NCI-H69 (cell line): ENCODE data around the gene AKAP1.

Experiments
- DNase-seq: peaks from one replicate; lab custom pipeline; 2025; lab: John Stamatoyannopoulos, UW

AKAP1 gene

DNA sequence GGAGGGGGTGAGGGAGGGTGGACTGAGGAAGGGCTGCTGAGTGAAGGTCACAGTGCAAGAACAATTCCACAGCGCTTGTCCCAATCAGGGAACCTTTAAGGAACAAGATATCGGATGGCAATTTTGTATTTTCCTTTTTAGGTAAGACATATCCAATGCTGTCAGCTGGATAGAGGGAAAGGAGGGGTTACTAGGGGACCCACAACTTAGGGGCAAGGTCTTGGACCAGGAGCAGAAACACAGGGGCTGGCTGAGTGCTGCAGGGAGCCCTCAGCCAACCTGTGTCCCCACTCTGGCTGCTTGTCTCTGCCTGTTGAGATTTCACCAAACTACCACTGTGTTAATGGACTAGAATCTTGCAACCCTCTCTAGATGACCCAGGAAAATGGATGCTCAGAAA lies 47.6 kb downstream of the AKAP1 start:
- DNase-seq = peak; percentile 24

DNA sequence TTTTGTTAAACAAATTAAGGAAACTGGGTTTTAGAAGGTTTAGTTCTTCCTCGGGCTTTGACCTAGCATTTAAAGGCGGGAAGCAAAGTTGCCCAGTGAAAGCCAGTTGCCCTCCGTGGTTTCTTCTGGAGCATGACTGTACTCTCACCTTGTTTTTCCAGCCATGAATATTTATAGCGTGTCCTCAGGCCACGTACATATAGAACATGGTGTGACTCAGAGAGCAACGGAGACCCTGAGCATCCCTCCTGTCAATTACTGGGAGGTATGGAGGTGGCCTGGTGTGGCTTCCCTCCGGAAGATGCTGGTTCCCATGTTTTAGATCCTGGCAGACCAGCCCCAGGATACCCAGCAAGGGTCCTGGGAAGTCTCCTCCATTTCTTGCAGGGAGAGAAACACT lies 48.4 kb downstream of the AKAP1 start:
- peak; percentile 23 for DNase-seq

DNA sequence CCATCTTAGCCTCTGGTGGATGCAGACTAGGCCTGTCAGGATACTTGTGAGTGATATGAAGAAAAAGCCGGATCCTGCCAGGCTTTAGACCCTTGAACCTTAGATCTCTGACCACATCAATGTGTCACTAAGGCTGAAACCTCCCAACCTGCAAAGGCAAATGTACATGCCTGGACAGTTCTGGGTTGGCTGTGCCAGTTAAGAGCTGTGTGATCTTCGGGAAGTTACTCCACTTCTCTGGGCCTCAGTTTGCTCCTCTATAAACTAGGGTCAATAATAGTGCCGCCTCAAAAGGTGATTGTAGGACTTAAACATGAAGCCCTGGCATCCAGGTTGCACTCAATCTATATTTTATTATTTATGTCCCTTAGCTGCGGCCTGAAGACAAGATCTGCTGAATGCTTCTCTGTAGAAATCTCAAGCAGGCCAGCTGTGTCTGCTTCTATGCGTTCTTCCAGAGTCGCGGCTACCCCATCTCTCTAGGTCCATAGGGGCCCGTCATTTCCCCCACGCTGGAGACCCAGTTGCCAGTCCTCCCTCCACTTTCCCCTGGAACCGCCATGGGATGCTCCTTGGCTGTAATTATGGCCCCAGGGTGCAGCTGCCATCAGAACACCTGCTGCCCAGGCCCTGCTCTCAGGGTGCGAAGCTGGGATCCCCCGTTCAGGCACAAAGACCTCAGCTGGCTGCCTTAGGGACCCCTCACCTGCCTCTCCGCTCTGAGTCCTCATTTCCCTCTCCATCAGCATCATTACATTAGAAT lies 50.2 kb downstream of the AKAP1 start:
- peak; percentile 90 for DNase-seq

DNA sequence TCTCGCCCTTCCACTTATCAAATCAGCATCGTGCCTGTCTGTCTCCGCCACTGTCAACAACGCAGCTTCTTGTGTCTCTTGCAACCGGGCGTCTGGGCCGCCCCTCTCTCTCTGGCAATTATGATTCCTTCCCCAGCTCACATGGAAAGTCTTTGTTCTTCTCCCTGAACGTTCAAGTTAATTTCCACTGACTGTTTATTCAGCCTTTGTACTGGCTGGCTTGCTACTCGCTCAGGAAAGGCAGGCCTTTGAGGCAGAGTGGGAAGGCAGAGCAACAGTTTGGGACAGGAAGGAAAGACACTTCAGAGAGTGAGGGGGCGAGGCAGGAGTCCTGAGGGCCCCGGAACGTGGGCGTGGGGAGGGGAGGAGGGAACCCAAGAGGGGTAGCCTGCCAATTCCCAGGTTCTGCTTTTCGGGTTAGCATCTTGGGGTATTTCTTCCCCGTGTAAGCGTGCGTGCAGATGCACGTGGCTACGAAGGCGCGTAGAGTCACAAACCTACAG lies 50.8 kb downstream of the AKAP1 start:
- peak; percentile 92 for DNase-seq

DNA sequence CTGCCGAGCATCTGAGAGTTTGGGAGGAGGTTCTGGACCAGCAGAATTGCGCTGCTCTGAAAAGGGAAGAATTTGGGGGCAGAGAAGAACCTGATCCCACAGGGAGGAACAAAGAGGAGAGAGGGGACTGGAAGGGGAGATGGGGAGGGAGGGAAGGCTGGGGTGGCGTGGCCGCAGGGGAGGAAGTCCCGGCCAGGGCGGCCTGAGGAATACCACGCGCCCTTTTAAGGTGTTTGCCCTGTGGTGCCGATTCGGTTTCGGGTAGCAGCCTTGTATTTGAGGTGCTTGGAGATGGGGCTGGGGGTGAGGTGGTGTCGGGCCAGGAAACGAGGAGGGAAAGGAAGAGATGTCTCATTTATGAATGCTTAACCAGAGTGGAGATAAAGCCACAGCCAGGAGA lies 51.3 kb downstream of the AKAP1 start:
- DNase-seq = no peak

DNA sequence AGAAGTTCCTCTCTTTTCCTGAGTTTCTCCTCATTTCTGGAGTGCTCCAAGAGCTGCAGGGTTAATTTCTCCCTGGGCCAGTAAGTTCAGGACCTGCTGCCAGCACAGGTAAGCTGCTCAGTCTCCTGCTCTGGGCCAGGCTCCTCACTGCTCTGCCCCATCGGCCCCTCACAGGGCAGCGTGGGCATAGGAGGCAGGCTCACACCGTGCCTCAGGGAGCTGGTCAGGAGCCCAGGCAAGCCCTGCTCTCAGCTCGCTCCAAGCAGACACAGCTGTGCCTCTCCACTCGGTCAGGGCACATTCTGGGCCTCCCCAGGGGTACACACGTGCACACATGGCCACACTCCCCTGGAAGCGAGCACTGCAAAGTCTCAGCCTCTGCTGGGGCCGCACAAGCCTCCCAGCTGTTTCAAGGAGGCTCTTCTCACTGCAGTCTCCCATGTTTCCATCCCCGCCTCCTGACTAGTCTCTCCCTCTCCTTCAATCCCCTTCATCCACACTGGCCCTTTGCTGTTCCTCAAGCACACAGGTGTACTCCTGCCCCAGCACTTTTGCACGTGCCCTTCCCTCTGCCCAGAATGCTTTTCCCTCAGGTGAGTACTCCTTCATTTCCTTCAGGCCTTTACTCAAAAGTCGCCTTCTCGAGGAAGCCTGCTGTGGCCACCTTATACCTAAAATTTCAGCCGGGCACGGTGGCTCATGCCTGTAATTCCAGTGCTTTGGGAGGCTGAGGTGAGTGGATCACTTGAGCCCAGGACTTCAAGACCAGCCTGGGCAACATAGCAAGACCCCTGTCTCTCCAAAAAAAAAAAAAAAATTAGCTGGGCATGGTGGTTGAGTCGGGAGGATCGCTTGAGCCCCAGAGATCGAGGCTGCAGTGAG lies 53.2 kb downstream of the AKAP1 start:
- no peak for DNase-seq

DNA sequence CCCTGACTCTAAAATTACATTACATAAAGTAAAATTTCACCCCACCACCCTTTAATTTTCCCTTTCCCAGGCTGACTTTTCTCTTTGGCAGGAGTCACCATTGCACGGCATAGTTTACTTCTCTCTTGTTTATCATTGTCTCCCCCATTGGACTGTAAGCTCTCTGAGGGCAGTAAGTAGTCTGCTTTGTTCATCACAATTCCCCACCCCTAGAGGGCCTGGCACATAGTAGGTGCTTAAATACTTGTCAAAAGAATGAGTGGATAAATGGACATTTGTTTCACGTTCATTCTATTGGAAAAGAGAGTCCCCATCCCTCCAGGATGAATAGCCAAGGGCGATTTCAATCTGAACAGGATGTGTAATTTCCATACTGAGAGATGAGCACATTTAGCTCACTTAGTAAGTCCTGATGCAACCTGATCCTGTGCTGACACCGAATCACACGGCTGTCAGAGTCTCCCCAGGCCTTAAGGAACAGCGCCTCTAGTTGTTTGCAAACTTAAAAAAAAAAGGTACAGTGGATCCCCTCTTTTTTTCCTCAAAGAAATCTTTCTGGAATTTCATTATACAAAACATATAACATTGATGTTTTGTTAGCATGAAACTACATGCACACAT lies 54.0 kb downstream of the AKAP1 start:
- peak; percentile 79 for DNase-seq

DNA sequence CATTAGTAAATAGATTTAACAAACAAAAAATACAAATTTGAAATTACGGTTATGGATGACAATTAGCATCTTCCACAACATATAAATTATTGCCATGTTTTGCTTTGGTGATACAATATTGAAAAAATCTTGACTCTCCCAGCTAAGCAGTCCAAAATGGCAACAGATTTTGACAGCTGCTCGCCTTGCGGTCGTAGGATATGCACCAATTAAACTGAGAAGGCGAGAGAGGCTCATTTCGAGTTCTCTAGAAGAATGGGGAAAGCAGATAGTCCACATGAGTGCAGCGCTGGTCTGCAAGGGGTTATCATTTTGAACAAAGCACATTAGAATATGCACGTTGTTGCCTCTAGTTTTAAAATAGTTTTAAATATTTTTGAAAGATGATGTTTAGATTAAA lies 55.3 kb downstream of the AKAP1 start:
- no peak for DNase-seq

DNA sequence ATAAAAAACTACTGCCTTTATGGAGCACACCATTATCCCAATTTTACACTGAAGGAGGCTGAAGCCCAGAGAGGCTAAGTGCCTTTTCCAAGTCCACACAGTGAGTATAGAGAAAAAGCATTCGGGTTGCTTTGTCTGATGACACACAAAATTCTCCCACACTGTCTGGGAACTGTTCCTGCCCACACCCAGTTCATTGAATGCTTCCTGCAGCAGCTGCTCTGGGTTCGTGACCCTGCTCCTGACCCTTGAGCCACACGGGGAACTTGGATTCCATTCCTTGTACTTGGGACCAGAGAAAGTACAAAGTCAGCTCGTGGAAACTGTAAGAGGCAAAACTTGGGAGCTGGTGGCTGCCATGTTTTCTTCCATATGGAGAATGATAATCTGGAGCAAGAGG lies 57.9 kb downstream of the AKAP1 start:
- DNase-seq = no peak

DNA sequence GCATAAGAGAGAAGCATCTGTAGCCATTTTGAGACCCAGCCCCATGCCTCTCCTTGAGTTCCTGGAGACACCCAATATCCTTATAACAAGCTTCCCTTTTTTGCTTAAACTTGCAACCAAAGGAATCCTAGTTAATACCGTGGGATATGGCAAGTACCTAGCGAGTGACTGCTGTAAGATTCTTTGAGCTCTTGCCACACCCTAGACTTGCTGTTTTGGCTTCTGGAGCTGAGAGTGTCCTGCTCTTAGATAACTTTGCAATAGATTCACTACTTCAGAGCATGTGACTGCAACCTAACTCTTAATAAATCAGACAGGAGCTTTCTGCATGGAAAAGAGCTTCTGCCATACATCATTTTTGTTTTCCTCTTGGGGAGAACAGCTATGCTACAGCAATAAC lies 58.3 kb downstream of the AKAP1 start:
- no peak for DNase-seq

DNA sequence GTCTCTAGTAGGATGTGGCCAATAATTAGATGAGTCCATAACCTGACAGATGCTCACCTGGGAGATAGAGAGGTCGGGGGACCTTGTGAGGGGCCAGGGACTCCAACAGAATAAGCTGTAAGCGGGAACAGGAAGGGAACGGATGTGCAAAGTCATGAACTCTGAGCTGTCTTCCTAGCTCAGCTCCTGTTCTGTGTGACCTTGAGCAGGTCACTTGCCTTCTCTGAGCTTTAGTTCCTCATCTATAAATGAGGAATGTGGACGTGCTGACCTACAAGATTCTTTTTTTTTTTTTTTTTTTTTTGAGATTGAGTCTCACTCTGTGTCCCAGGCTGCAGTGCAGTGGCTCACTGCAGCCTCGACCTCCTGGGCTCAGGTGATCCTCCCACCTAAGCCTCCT lies 58.9 kb downstream of the AKAP1 start:
- no peak for DNase-seq

DNA sequence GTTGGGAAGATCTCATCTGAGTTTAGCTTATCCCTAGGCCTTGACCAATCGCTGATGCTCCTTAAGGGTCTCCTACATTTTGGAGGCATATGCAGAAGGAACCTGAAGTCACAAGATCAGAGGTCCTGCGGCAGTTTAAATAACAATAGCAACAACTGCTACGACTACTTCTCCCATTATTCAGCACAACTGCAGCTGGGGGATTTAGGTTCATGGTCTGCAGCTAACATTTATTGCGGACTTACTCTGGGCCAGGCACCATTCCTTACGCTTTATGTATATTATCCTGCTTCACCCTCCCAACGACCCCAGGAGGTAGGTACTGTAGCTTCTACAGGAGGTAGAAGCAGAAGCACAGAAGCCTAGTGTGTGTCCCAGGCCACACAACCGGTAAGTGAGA lies 59.5 kb downstream of the AKAP1 start:
- no peak for DNase-seq

DNA sequence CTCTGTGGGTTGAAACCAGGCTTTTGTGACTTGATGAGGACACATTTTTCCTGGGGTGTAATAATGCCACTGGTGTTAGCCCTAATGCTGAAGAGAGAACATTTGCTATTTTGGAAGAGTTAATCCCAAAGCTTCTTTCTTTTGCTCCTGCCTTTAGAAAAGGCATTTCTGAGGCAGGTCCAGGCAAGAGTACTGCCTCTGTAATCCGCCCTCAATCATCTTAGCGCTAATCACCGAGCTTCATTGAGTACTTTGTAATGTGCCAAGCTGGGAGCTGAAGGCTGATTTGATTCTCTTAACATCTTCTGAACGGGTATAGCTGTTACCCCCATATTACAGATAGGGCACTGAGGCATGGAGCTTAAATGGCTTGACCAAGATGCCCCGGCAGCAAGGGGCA lies 60.3 kb downstream of the AKAP1 start:
- no peak for DNase-seq

DNA sequence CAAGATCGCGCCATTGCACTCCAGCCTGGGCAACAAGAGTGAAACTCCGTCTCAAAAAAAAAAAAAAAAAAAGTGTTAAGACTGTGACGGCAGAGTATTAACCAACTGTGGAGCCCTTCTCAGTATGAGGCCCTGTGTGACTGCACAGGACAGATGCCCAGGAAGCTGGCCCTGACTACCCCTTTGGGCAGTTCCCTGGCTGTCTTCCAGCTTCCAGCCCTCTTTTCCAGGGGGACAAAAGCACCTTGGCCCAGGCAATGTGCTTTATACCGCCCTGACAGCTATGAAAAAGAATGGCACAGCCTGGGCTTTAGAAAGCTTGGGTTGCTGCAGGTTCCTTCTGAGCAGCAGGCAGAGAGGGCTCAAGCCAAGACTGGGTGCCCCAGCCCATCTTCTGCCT lies 61.2 kb downstream of the AKAP1 start:
- DNase-seq = peak; percentile 68

DNA sequence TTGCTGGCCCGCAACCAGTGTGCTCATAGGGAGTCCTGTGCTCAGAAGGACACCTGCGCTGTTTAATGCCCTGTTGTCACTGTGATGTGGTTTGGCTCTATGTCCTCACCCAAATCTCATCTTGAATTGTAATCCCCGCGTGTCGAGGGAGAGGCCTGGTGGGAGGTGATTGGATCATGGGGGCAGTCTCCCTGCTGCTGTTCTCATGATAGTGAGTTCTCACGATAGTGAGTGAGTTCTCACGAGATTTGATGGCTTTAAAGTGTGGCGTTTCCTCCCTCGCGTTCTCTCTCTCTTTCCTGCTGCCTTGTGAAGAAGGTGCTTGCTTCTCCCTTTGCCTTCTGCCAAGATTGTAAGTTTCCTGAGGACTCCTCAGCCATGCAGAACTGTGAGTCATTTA lies 66.8 kb downstream of the AKAP1 start:
- DNase-seq = no peak

DNA sequence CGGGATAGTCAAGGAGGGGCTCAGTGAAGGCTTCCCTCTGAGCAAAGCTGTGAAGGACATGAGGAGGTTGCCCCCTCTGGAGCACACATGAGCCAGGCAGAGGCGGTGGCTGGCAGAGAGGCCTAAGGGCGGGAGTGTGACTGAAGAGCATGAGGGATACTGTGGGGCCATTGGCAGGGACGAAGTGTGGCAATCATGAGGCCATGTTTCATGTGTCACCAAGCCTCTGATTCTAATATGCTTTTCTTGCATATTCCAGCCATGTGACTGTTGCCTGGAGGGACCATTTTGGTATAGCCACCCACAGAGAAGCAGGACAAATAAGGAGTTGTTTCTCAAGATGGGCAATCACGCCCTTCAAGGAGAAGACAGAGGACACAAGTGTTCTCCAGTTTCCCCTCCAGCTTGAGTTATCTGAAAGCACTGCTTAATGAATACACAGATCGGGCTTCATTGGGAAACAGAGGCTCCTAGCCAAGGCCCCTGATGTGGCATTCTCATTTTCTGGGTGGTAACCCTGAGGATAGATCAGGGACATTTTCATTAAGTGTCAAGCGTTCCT lies 68.0 kb downstream of the AKAP1 start:
- no peak for DNase-seq

DNA sequence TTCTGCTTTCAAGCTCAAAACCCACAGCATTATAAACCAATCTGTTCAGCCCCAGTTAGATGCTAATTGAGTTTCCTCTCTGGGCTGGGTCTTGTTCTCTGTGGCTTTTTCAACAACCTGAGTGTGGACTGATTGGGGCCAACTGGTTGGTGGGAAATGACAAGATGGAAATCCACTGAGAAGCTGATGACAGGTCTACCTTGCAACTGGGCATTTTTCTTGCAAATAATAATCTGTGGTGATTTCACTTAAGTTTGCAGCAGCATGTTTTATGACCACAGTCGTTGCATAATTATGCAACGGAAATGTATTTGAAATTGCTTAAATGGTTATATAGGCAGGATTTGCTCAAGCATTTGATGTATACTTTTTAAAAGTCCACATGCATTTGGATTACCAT lies 69.9 kb downstream of the AKAP1 start:
- no peak for DNase-seq

DNA sequence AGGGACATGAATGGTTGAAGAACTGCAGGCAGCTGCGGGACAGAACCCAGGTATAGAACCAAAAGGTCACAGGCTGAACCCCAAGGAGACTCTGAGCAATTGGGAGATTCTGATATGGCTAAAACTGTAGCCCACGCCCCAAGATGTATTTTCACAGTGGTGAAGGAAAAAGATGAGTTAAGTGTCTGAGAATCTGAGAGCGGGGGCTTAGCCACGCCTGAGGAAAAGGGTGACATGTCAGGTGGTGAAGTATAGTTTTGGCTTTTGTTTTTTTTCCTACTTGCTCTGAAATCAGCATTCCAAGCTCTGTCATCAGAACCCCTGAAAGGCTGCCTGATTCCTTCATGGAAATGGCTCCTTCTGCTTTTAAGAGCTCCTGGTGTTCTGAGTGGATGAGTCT lies 73.3 kb downstream of the AKAP1 start:
- no peak for DNase-seq

DNA sequence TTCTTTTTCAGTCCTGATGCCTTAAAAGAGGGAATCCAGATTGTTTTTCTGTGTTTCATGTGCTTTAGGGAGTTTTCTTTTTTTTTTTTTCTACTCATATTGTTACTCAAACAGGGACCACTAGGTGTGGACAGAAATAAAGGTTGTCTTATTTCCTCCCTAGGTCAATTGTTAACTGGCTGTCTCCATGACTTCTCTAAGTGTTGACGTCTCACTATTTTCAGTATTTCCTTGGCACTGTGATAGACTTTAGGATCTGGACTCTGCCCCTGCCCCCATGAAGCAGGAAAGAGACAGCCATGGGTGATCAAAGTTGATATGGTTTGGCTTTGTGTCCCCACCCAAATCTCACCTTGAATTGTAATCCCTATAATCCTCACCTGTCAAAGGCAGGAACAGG lies 73.7 kb downstream of the AKAP1 start:
- no peak for DNase-seq

DNA sequence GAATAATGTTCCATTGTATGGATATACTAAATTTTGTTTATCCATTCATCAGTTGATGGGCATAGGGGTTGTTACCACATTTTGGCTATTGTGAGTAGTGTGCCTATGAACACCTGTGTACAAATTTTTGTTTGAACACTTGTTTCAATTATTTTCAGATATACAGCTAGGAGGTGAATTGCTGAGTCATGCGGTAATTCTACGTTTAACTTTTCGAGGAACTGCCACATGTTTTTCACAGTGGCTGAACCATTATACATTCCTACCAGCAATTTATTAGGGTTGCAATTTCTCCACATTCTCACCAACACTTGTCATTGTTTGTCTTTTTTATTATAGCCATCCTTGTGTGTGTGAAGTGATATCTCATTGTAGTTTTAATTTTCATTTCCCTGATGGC lies 75.6 kb downstream of the AKAP1 start:
- DNase-seq = no peak

DNA sequence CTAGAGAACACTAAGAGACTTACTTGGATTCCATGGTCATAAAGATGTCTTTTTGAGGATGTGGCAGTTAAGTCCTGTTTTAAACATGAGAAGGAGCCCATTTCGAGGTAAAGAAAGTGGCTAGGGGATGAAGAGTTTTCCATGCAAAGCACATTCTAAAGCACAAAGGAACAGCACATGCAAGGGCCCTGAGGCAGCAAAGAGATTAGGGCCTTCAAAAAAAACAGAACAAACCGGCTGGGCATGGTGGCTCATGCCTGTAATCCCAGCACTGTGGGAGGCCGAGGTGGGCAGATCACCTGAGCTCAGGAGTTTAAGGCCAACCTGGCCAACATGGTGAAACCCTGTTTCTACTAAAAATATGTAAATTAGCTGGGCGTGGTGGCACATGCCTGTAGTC lies 79.8 kb downstream of the AKAP1 start:
- no peak for DNase-seq

DNA sequence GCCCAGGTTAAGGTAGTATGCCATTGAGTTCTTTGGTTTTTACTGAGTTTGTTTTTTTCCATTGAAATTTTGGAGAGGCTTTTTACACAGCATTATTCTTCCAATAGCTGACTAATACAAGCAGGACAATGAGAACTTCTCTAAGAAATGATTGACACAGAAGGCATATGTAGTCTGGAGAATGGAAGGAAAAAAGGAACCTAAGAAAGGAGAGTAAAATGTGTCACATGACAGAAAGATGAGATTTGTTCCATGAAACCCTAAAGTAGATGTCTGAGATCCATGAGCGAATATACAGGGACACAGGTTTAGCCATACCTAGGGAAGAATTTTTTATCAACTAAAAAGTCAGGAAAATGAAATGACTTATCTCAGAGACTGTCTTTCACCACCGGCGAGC lies 80.7 kb downstream of the AKAP1 start:
- no peak for DNase-seq

DNA sequence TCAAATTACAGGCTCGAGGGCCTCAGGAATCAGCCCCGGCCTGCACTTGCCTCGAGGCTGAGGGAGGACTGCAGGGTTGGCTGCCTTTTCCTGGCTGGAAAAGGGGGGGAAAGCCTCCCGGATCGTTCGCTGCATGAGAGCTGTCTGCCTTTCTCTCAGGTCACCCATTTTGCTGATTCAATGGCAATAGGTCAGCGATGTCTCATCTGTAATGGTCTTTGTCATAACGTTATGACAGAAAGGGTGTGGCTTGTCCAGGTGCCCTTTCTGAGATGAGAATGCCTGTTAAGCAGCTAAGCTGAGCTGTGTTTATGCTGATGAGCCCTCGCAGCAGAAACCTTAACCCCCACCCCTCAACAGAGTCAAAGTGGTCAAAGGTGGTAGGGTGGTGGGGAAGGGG lies 81.8 kb downstream of the AKAP1 start:
- peak; percentile 29 for DNase-seq
